ENCODE results near the gene WDFY1. TPM values are rescaled to one million over a fixed set of nuclear protein-coding genes. Genes with fewer than 3 reads are reported as not detected.
"Not testable (repeated sequence)": the region's sequence is repeated elsewhere in the genome, so short reads cannot be mapped to it uniquely, and the experiment has no call there.

The WDFY1 gene
- total RNA-seq, 1 donor from 2014 or later = 72.1 TPM

GRCh38 chr2:223896833-223897311 lies 48.3 kb downstream of the WDFY1 start:
- no peak for DNase-seq

DNA sequence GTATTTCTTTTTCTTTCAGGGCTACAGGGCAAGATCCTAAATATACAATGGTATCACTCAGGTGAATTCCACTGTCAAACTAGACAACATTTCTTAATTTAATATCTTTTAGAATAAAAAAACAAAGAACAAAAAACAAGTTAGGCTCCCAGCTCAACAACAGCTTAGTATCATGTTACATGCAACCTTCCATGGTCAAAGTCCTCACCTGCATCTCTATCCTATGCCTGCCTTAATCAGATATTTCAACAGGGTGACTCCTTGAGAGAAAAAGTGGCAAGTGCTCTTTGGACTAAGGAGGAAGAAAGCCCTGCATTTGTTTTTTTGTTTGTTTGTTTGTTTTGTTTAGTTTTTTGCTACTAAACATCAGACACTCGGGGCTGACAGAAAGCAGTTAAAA lies 50.2 kb downstream of the WDFY1 start:
- DNase-seq = no peak

DNA sequence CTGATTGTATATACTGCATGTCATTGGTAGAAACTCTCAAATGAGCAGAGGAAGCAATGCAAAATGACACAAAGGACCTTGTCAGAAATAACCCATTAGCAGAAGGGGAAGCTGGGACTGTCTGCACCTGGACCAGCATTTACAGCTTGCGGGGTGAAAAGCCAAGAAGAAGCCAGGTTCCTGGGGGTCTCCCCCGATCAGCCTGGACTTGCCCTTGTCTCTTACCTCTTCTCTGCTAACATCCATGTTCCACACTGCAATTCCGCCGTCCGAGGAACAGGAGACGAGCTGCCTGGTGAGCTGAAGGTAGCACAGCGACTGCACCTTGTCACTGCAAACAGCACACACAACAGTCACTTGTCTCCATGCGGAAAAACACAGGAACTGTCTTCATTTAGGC lies 51.1 kb downstream of the WDFY1 start:
- no peak for DNase-seq

DNA sequence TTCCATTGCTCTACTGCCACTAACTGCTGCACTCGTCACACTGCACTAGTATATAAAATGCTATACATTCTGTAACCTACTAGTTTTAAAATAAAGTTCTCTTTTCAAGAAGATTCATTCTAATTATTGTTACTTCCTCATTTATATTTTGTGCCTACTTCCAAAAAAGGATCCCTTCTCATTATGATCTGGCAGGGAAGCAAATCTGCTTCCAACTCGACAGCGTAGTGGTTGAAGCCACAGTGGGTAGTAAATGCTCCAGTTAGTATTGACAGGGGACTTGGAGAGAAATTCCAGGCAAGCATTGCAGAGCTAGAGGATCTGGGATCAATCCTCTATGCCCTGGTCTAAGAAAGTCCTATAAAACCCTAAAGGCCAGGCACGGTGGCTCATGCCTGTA lies 54.4 kb downstream of the WDFY1 start:
- DNase-seq = no peak

DNA sequence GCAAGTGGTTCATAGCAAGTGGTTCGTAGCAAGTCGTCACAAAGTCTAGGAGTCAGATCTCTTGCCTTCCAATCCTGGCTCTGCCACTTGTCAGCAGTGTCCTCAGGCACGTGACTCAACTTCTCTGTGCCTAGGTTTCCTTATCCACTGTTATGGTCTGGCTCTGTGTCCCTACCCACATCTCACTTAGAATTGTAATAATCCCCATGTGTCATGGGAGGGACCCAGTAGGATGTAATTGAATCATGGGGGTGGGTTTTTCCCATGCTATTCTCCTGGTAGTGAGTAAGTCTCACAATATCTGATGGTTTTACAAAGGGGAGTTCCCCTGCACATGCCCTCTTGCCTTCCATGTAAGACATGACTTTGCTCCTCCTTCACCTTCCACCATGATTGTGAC lies 55.9 kb downstream of the WDFY1 start:
- DNase-seq = no peak

- DNase-seq = no peak
Observed at GRCh38 chr2:223888251-223888650, 56.9 kb downstream of the WDFY1 start.

DNA sequence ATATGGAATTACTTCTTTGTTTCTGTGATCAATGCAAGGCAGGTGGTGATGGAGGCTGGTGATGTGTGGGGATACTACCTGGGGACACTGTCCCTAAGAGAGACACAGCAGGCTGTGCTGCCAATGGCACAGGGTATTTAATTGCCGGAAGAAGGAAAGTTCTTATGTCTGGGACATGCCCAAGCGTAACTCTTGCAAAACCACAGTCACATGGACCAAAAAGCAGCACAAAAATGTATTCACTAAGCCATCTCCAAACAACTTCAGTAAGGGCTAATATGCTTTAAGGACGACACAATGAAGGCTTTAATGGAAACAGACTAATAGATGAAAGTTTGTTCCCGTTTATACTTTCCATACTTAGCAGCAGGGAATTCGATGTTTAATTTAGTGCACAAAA lies 58.0 kb downstream of the WDFY1 start:
- no peak for DNase-seq

DNA sequence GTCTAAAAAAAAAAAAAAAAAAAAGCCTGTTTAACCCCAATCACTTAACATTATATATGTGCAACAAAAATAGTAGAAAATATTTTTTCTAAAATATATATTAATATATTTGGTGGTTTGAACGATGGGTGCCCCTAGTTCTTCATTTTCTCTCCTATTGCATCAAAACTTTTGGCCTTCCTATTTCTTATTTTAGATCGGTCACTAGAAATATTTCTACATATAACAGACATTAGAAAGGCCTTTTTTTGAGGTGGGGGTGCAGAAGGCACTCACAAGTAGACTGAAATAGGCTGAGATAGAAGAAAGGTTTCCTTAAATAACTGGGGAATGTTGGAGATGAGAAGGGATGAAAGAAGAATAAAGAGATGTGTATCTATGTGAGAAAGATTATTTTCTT lies 58.4 kb downstream of the WDFY1 start:
- DNase-seq = no peak

- no peak for DNase-seq
Observed at GRCh38 chr2:223884399-223884798, 60.7 kb downstream of the WDFY1 start.

GRCh38 chr2:223882715-223883114 lies 62.4 kb downstream of the WDFY1 start:
- no peak for DNase-seq

DNA sequence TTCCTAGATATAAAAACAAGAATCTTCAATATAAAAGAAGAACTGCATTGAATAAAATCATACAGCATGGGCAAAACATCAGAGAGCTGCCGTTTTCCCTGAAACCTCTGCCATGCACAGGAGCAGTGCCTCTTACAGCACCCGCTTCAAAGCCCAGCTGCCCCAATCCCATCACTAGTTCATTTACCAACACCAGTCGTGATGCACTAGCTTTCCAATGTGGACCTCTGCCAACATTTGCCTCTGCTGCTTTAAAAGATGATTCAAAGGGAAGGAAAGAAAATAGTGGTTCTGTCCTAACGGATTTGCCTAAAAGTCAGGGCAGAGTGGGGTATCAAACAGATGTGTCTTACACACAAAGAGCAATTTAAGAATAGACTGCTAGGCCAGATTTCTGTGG lies 64.3 kb downstream of the WDFY1 start:
- DNase-seq = no peak

DNA sequence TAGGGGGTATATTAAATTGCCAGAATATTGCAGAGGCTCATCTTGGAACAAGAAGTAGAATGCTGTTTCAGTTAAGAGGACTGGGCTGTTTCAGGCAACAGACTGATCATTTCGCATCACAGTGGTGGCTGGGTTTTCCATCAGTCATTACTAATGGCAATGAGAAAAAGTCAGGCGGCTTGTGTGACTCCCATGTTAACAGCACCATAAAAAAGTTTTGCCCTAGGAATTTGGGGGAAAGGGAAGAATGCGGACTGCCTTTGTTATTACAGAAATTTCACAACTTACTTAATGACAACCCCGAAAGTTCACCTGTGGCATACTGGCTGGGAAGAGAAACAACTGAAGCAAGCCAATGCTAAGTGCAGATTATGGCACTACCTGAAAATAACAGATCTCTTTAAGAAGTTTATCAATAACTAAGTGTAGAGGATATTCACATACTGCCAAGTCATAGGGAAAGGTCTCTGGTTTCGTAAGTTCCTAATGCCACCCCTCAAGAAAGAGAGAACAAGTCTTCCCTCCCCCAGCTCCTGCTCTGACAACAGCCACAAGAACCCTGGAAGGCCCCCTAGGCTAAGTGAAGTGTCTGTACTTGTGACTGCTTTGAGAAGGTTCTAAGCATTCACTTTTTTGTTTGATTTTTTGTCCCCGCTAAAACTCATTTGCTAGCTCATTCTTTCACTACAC lies 67.3 kb downstream of the WDFY1 start:
- DNase-seq = no peak

GRCh38 chr2:223873672-223874071 lies 71.5 kb downstream of the WDFY1 start:
- DNase-seq = no peak

- not testable (repeated sequence) for DNase-seq
Observed at GRCh38 chr2:223872772-223873171, 72.4 kb downstream of the WDFY1 start.

DNA sequence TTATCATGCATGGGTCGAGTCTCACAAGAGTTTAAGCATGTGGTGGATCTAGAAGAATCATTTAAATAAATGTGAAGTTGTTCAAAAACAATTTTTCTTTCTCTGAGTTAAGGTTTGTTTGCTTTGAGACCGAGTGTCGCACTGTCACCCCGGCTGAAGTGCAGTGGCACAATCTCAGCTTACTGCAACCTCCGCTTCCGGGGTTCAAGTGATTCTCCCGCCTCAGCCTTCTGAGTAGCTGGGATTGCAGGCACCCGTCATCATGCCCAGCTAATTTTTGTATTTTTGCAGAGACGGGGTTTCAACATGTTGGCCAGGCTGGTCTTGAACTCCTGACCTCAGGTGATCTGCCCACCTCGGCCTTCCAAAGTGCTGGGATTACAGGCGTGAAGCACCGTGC lies 73.5 kb downstream of the WDFY1 start:
- DNase-seq = not testable (repeated sequence)

GRCh38 chr2:223870840-223871611 lies 74.1 kb downstream of the WDFY1 start:
- DNase-seq = peak; percentile 15

DNA sequence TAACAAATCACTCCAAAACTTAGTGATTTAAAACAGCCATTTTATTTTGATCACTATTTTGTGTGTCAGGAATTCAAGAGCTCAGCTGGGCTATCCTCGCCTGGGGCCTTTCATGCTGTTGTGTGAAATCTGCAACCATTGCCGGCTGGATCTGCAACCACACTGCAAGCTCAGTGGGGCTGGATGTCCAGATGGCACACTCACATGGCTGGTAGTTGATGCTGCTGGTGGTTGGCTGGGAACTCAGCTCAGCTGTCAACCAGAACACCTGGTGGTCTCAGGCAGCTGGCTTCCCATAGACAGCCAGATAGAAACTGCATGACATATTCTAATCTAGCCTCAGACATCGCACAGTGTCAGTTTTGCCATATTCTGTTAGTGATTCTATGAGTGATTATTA lies 77.1 kb downstream of the WDFY1 start:
- no peak for DNase-seq

- DNase-seq = no peak
Observed at GRCh38 chr2:223865907-223866508, 79.1 kb downstream of the WDFY1 start.

DNA sequence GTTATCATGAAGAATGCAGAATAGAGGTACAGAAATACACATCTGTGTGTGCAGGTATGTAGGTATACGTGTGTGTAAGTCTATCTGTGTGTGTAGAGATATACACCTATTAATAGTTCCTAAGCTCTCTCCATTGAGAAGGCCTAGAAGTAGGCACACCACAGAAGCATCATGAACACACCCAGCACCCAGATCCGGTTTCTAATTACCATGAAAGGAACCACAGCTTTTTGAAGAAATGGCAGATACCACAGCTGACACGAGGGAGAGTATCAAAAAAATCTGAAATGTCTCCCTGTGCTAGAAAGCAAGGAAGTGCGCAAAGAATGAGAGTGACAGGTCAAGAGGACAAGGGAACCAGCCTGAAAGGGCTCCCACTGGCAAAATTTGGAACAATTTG lies 80.0 kb downstream of the WDFY1 start:
- DNase-seq = no peak

DNA sequence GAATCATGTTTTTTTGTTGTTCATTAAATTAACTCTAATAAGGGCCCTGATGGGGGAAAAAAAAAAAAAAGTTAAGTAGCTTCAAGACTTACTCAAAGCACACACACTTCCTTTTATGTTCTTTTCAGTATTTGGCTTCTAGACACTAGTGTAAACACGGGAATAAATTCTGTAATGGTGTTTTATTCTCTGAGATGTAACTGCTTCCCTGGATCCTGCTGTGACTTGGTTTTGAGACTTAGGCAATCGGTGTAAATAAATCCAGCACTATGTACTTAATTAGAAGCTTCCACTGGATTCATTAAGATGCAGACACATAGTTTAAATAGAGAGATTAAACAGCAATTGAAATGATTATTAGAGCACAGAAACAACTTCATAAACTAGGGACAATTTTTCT lies 81.6 kb downstream of the WDFY1 start:
- no peak for DNase-seq

DNA sequence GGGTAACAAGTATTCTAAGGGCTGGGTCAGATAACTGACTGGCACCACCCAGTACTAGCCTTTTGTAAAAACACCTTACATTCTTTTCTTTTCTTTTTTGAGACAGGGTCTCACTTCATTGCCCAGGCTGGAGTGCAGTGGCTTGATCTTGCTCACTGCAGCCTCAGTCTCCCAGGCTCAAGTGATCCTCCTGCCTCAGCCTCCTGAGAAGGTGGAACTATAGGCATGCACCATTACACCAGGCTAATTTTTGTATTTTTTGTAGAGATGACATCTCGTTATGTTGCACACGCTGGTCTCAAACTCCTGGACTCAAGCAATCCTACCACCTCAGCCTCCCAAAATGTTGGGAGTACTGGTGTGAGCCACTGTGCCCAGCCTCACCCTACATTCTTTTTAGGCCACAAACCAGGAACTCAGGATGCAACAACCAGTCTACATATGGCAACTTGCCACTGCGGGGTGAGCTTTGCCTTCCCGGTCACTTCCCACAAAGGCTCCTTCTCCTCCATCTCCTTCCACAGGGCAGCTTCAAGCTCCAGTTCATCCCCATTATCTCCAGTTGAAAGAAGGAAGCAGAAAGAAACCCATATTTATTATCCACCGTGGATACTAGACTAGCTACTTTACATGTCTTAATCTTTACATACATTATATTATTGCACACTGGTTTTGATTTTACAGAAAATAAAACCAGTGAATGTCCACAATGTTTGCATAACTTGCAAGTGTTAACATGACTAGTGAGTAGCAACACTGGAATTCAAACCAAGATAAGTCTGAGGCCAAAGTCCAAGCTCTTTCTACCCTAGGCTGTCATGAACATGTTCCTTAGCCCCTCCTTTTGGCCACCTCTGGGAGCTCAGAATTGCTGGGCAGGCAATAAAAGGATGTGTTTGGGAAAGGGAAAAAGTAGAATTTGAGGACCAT lies 84.1 kb downstream of the WDFY1 start:
- DNase-seq = no peak

DNA sequence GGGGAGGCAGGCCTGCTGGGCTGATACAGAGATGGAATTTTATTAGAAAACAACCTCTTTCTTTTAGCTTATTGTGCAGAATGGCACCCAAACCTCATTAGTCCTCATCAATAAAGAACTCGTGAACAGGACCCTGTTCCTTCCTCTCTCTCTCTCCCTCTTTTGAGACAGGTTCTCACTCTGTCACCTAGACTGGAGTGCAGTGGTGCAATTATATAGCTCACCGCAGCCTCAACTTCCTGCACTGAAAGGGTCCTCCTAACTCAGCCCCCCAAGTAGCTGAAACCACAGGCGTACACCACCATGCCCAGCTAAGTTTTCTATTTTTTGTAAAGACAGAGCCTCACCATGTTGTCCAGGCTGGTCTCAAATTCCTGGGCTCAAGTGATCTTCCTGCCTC lies 86.1 kb downstream of the WDFY1 start:
- DNase-seq = no peak
